K562 (cell line): ENCODE results near the gene PLXNB2. TPM values are rescaled to one million over a fixed set of nuclear protein-coding genes. Genes with fewer than 3 reads are reported as not detected.

Experiments used
- BCLAF1 ChIP-seq, 2 experiments: fragments of 450-650 bp in 1 of 2; IDR thresholded peaks; 2 replicates each; pipeline ENCODE4 v1.6.1; 2011 to 2017; ENCODE audit warnings: low read depth in 2 of 2, antibody characterized with exemption in 1 of 2, borderline replicate concordance in 1 of 2, low read length in 1 of 2, mild to moderate bottlenecking in 1 of 2, mixed read lengths in 1 of 2; ENCODE audit not compliant: control insufficient read depth in 1 of 2
- BRCA1 ChIP-seq, 2 experiments: fragments of 450-650 bp in 1 of 2; sonication (generic) in 1 of 2; formaldehyde crosslinking in 1 of 2; IDR thresholded peaks; 2 replicates each; pipeline versions ENCODE4 v1.5.0 to v1.6.1; 2017 to 2020; ENCODE audit warnings: mild to moderate bottlenecking in 1 of 2, missing genetic modification reagents in 1 of 2
- E2F5 ChIP-seq: sonication (generic); formaldehyde crosslinking; IDR thresholded peaks from 2 replicates; pipeline ENCODE4 v1.8.0; 2022; ENCODE audit warnings: mild to moderate bottlenecking, missing genetic modification reagents
- MAFF ChIP-seq: IDR thresholded peaks from 2 replicates; pipeline ENCODE4 v1.6.1; 2012; ENCODE audit warnings: low read length, improper control_type of control experiment
- MTA3 ChIP-seq: fragments of 450-650 bp; formaldehyde crosslinking; IDR thresholded peaks from 2 replicates; pipeline ENCODE4 v1.6.1; 2017; ENCODE audit warnings: mild to moderate bottlenecking, borderline replicate concordance
- NBN ChIP-seq: fragments of 450-650 bp; IDR thresholded peaks from 2 replicates; pipeline ENCODE4 v1.6.1; 2016; ENCODE audit warnings: low read depth, mild to moderate bottlenecking
- NELFE ChIP-seq: IDR thresholded peaks from 2 replicates; pipeline ENCODE4 v1.6.1; 2011; ENCODE audit warnings: mild to moderate bottlenecking; ENCODE audit not compliant: insufficient read depth, insufficient read length
- RB1 ChIP-seq: fragments of 450-650 bp; IDR thresholded peaks from 2 replicates; pipeline ENCODE4 v1.6.1; 2017; ENCODE audit warnings: low read depth, mild to moderate bottlenecking
- SIN3B ChIP-seq: fragments of 450-650 bp; IDR thresholded peaks from 2 replicates; pipeline ENCODE4 v1.6.1; 2017; ENCODE audit warnings: low read depth, mild to moderate bottlenecking, moderate library complexity
- TEAD4 ChIP-seq, 2 experiments: sonication (generic) in 1 of 2; formaldehyde crosslinking in 1 of 2; IDR thresholded peaks; 2 replicates each; pipeline versions ENCODE4 v1.6.1 to v1.8.0; 2012 to 2022; ENCODE audit warnings: borderline replicate concordance in 1 of 2, inconsistent platforms in 1 of 2, low read length in 1 of 2, mild to moderate bottlenecking in 1 of 2, missing genetic modification reagents in 1 of 2
- THRB ChIP-seq: fragments of 450-650 bp; formaldehyde crosslinking; conservative IDR thresholded peaks from 2 replicates; pipeline ENCODE4 v1.4.0; 2022; ENCODE audit warnings: mild to moderate bottlenecking, missing genetic modification characterization
- TOE1 ChIP-seq, 2 experiments: fragments of 450-650 bp in 1 of 2; sonication (generic) in 1 of 2; formaldehyde crosslinking in 1 of 2; IDR thresholded peaks; 2 replicates each; pipeline versions ENCODE4 v1.7.1 to v1.8.0; 2016 to 2022; ENCODE audit warnings: borderline replicate concordance in 2 of 2, mild to moderate bottlenecking in 2 of 2, antibody characterized with exemption in 1 of 2, inconsistent platforms in 1 of 2, low read depth in 1 of 2, missing genetic modification reagents in 1 of 2, moderate library complexity in 1 of 2
- ZFX ChIP-seq: sonication (generic); formaldehyde crosslinking; IDR thresholded peaks from 2 replicates; pipeline ENCODE4 v1.8.0; 2022; ENCODE audit warnings: mild to moderate bottlenecking, missing genetic modification reagents, moderate library complexity
- ZNF592 ChIP-seq: fragments of 450-650 bp; IDR thresholded peaks from 2 replicates; pipeline ENCODE4 v1.6.1; 2017; ENCODE audit warnings: antibody characterized with exemption, mild to moderate bottlenecking
- ZSCAN29 ChIP-seq: fragments of 450-650 bp; IDR thresholded peaks from 2 replicates; pipeline ENCODE4 v1.6.1; 2017
- polyA plus RNA-seq, 8 experiments: library from polyadenylated mRNA; depleted of rRNA in 4 of 8; stranded (reverse) in 5 of 8; unstranded in 3 of 8; fragments of >200 nt; fragmentation: Nextera tagmentation in 2 of 8; fragmentation: Illumina TruSeq in 1 of 8; extraction: Ambion mirVana in 2 of 8; extraction: Trizol in 1 of 8; gene quantifications; 2 replicates each; pipeline versions ENCODE4 v1.2.1 to v1.2.3, GENCODE V29; 2011 to 2014; ENCODE audit warnings: inconsistent platforms in 1 of 8, missing spikeins in 1 of 8
- total RNA-seq, 7 experiments: library from RNA; depleted of rRNA in 6 of 7; stranded (reverse); fragments of >200 nt in 6 of 7; fragmentation: Illumina TruSeq in 2 of 7; extraction: Trizol in 2 of 7; gene quantifications; 2 replicates each; pipeline versions ENCODE4 v1.2.1 to v1.2.3, GENCODE V29; 2011 to 2021; ENCODE audit warnings: low replicate concordance in 1 of 7

Gene PLXNB2
- total and polyA plus RNA-seq, 9 of the 15 experiments (the other 6 are each of a cell fraction or from before 2014, with no cell fraction given): 0.15 to 45.1 (median 13.6) TPM

GRCh38 chr22:50306753-50307749 is at the start of gene PLXNB2 (continued):
- no peak for TF ChIP-seq TEAD4 (IDR thresholded peaks at IDR 0.05; ENCODE audit: low read length)
- TF ChIP-seq TEAD4 (CRISPR knock-in tag; IDR thresholded peaks at IDR 0.05; ENCODE audit: borderline replicate concordance): no peak
- no peak for TF ChIP-seq NELFE
- no peak for TF ChIP-seq E2F5 (CRISPR knock-in tag)
- peak; percentile 32; the same call in 1 of the 2 replicates for TF ChIP-seq SIN3B
- TF ChIP-seq BCLAF1 (IDR thresholded peaks at IDR 0.05; ENCODE audit: borderline replicate concordance in 1 of 2, control insufficient read depth in 1 of 2, low read depth in 2 of 2, low read length in 1 of 2): no peak
- TF ChIP-seq THRB (CRISPR knock-in tag): no peak
- TF ChIP-seq MAFF: no peak
- peak; percentile 48 for TF ChIP-seq ZFX (CRISPR knock-in tag)
- no peak for TF ChIP-seq NBN
- no peak for TF ChIP-seq TOE1 (IDR thresholded peaks at IDR 0.05; ENCODE audit: borderline replicate concordance)
- no peak for TF ChIP-seq TOE1 (CRISPR knock-in tag; IDR thresholded peaks at IDR 0.05; ENCODE audit: borderline replicate concordance, low read depth)
- TF ChIP-seq BRCA1 (IDR thresholded peaks at IDR 0.05): no peak
- TF ChIP-seq BRCA1 (CRISPR knock-in tag; IDR thresholded peaks at IDR 0.05): no peak
- no peak for TF ChIP-seq MTA3
- TF ChIP-seq RB1: peak; percentile 43; the same call in 1 of the 2 replicates
- TF ChIP-seq ZNF592: no peak
- no peak for TF ChIP-seq ZSCAN29
